GM19463 (cell line): ENCODE results near the gene HAUS7.
A peak's percentile ranks its signal among the peaks of the same experiment; 100 is the strongest.
"Not testable (repeated sequence)": the region's sequence is repeated elsewhere in the genome, so short reads cannot be mapped to it uniquely, and the experiment has no call there.

ENCODE experiments used
- ATAC-seq: cut with Tn5 transposase; IDR thresholded peaks from one replicate; pipeline ENCODE4 v1.9.1; 2021; ENCODE audit warnings: mild to moderate bottlenecking, moderate library complexity; ENCODE audit not compliant: unreplicated experiment

The HAUS7 gene

DNA sequence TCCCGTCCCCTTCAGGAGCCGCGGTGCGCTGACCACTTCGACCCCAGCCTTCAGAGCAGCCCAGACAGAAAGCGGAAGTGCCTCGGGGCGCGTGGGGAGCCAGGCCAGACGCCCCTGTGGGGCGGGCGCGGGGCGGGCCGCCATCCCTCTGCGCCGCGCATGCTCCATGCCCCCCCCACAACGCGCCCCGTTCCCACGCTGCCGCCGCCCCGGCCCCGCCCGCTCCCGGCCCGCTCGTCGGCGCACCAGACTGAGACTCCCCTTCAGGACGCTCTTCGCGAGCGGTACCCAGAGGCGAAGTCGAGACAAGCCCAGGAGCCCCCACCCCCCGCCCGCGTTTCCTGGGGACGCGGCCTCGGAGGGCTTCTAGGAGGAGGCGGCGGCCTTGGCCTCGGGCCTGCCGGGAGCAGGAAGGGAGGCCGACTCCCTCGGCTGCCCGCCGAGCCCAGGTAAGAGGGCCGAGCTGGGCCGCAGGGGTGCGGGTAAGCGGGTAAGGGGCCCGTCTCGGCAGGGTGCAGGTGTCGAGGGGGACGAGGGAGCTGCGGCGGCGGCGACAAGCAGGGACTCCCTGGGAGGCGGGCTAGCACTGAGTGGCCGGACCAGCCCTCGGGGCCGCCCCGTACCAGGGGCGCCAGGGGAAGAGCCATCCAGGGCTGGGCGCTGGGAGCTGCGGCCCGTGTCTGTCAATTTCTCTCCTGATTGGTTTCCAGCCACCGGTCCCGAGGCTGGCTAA lies 59.0 kb downstream of the HAUS7 start, which contains the start of gene ZFP92:
ZFP92 (plus strand) TSS at position 218 of the 733 bp plus-strand sequence. CDS start 6,851 bp downstream, outside the sequence.
- ATAC-seq, result peak; percentile 59

DNA sequence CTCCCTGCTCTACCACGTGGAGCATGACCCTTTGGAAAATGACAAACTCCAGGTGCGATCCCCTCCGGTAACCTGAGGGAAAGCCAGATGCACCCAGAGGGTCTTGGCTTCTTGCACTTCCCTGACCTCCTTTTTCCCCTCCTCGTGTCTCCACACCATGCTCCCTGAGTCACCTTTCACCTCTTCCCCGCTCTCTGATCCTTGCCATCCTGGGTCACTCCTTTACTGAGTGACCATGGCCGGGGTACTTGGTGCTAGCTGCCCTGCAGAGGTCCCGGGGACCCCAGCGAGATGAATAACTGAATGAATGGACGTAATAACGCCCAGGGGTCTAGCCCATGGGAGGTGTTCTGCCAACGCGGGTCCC lies 59.5 kb downstream of the HAUS7 start:
- ATAC-seq, result no peak

GRCh38 chrX:153410373-153410772 lies 60.0 kb downstream of the HAUS7 start:
- ATAC-seq, result no peak

GRCh38 chrX:153409414-153410101 lies 60.8 kb downstream of the HAUS7 start:
- ATAC-seq, result no peak

DNA sequence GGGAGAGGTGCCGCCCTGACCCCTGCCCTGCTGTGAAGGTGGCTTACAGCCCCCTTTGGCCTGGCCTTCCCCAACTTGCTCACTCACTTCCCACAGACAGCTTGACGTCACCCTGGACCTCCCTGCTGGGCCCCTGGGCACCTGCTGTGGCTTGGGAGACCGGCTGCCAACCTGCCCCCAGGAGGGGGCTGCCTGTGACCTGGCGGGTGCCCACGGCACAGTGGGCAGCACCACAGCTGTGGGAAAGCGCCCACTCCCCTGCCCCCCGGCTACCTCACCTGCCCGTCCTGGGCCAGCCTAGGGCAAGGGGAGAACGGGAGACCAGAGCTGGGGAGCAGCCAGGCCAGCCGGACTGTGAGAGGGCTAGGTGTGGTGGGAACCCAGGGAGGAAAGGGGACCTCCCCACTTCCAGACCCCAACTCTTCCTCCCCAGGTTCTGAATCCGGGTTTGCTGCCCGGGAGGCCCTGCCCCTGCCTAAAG lies 61.5 kb downstream of the HAUS7 start:
- no peak for ATAC-seq

DNA sequence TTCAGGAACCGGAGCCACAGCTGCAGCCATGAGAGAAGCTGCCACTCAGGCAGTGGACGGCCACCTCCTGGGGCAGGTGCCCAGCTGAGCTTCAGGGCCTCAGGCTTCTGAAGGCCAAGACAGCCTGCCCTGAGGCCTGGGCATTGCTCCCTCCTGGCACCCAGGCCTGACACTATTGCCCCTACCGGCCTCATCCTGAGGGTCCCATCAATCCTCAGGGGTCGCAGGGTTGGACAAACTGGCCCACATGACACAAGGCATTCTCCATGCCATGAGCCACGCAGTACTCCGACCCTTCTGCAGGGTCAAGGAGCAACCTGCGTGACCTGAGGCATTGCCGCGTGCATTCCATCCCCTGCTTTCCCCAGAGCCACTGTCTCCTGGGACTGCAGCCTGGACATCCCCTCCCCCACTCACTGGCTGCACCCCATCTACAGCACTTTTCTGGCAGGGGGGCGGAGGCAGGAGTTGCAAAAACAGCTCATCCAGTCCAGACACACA lies 62.1 kb downstream of the HAUS7 start:
- ATAC-seq, result no peak

GRCh38 chrX:153407736-153408135 lies 62.6 kb downstream of the HAUS7 start:
- ATAC-seq, result no peak

DNA sequence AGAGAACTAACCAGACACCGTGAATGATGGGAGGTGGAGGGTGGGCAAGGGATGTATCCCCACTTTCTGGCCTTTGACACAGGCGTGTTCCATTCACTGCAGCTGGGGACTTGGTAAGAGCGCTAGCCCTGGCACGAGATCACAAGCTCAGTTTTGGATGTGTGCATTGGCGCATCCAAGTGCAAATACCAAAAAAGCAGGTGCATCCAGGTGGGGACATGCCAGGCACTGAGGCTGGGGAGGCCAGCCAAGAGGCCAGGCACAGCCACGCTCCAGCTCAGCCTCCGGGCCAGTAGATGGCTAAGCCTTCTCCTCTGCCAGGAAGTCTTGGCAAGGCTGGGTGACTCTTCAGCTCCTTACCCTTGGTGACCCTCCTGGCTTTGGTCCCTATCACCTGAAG lies 63.5 kb downstream of the HAUS7 start:
- ATAC-seq, result no peak

- no peak for ATAC-seq
These were observed 64.4 kb downstream of the HAUS7 start for GRCh38 chrX:153406011-153406410.

- ATAC-seq, result no peak
These were observed 65.0 kb downstream of the HAUS7 start for GRCh38 chrX:153405426-153405825.

DNA sequence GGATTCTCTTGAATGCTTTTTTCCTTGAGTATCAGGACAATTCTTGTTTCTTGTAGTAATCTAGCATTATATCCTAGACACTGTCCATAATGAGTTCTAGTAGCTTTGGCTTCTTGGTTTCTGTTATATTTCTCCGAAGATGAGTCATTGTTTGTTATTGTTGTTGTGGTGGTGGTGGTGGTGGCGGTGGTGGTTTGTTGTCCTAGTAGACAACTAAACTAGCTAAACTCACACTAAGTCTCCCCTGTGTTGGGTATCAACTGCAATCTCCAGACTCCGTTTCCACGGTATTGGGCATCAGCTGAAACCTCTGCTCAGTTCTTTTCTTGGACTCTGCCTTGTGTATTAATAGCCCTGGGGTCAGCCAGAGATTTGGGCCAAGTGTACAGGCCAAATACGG lies 66.0 kb downstream of the HAUS7 start:
- not testable (repeated sequence) for ATAC-seq

DNA sequence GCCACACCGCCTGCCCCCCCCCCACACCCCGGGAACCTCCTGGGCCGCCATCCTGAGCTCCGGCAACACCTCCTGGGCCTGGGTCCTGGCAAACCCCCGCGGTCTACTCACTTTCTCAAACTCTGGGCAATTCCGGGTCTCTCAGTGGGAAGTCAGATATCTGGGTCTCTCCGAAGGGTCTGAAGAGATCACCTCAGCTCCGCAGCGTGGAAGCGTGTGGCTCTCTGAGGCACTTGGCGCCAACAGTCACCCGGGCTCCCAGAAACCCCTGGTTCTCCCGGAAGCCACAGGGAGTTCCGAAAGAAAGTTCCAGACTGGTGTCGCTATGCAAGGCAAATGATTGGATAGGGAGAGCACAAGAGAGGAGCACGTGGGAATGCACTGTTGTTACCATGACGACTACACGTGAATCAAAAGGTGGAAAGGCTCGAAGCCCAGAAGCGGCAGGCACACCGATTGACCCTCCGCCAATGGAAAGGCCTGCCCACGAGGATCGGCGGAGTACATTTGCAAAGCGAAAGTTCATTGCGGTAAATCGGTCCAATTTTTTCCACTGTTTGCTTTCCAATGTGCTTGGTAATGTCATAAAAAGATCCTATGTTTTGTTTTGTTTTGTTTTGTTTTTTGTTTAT lies 69.1 kb downstream of the HAUS7 start, which contains the start of gene PNMA6E:
PNMA6E (minus strand) TSS at position 218 of the 632 bp plus-strand sequence. CDS start 2,501 bp downstream, outside the sequence.
- ATAC-seq, result no peak

GRCh38 chrX:153400146-153401132 lies 69.9 kb downstream of the HAUS7 start:
- ATAC-seq, result no peak

GRCh38 chrX:153398275-153398960 lies 72.0 kb downstream of the HAUS7 start:
- no peak for ATAC-seq
